ENCODE results near the gene SULT1B1.
"Not testable (repeated sequence)": the region's sequence is repeated elsewhere in the genome, so short reads cannot be mapped to it uniquely, and the experiment has no call there.

Gene SULT1B1

GRCh38 chr4:69760455-69760854 lies at the start of gene SULT1B1:
TSS of gene SULT1B1 (minus strand) at chr4:69760620. CDS start at chr4:69755217, 5,403 bp downstream.
- no peak for DNase-seq

GRCh38 chr4:69800599-69800998 lies 40.2 kb upstream of the SULT1B1 start:
- DNase-seq: no peak

GRCh38 chr4:69799337-69799736 lies 38.9 kb upstream of the SULT1B1 start:
- DNase-seq: no peak

GRCh38 chr4:69793732-69794131 lies 33.3 kb upstream of the SULT1B1 start:
- DNase-seq: no peak

- DNase-seq: no peak
Observed at GRCh38 chr4:69787879-69788278, 27.5 kb upstream of the SULT1B1 start.

GRCh38 chr4:69786547-69786946 lies 26.1 kb upstream of the SULT1B1 start:
- DNase-seq: no peak

- DNase-seq: no peak
Observed at GRCh38 chr4:69785211-69785831, 24.9 kb upstream of the SULT1B1 start.

- DNase-seq: no peak
Observed at GRCh38 chr4:69782651-69783310, 22.4 kb upstream of the SULT1B1 start.

GRCh38 chr4:69781458-69782418 lies 21.3 kb upstream of the SULT1B1 start:
- DNase-seq: no peak

GRCh38 chr4:69780141-69780540 lies 19.7 kb upstream of the SULT1B1 start:
- no peak for DNase-seq

- no peak for DNase-seq
Observed at GRCh38 chr4:69776696-69777095, 16.3 kb upstream of the SULT1B1 start.

- DNase-seq: no peak
Observed at GRCh38 chr4:69775321-69775867, 15.0 kb upstream of the SULT1B1 start.

GRCh38 chr4:69773484-69773883 lies 13.1 kb upstream of the SULT1B1 start:
- no peak for DNase-seq

GRCh38 chr4:69768554-69768953 lies 8.1 kb upstream of the SULT1B1 start:
- DNase-seq: not testable (repeated sequence)

GRCh38 chr4:69765751-69766150 lies 5.3 kb upstream of the SULT1B1 start:
- no peak for DNase-seq

GRCh38 chr4:69764311-69764710 lies 3.9 kb upstream of the SULT1B1 start:
- DNase-seq: no peak

- DNase-seq: no peak
Observed at GRCh38 chr4:69763233-69763632, 2.8 kb upstream of the SULT1B1 start.

- no peak for DNase-seq
Observed at GRCh38 chr4:69759189-69759604, 1.2 kb downstream of the SULT1B1 start.

GRCh38 chr4:69757464-69757863 lies 3.0 kb downstream of the SULT1B1 start:
- no peak for DNase-seq

GRCh38 chr4:69754926-69755580 lies 5.4 kb downstream of the SULT1B1 start:
- DNase-seq: no peak

GRCh38 chr4:69753686-69754085 lies 6.7 kb downstream of the SULT1B1 start:
- no peak for DNase-seq

- no peak for DNase-seq
Observed at GRCh38 chr4:69750346-69750745, 10.1 kb downstream of the SULT1B1 start.

- no peak for DNase-seq
Observed at GRCh38 chr4:69749771-69750170, 10.6 kb downstream of the SULT1B1 start.
